ENCODE results near the gene MRS2.
A peak's percentile ranks its signal among the peaks of the same experiment; 100 is the strongest.
"Not testable (repeated sequence)": the region's sequence is repeated elsewhere in the genome, so short reads cannot be mapped to it uniquely, and the experiment has no call there.

Gene MRS2

GRCh38 chr6:24391208-24391607 lies 11.5 kb upstream of the MRS2 start:
- DNase-seq = no peak

GRCh38 chr6:24391756-24392405 lies 10.9 kb upstream of the MRS2 start:
- DNase-seq = no peak

- no peak for DNase-seq
These were observed 8.5 kb upstream of the MRS2 start for GRCh38 chr6:24394061-24394779.

GRCh38 chr6:24394780-24395437 lies 7.8 kb upstream of the MRS2 start:
- DNase-seq = peak; percentile 43

GRCh38 chr6:24396824-24397223 lies 5.9 kb upstream of the MRS2 start:
- DNase-seq = no peak

GRCh38 chr6:24397631-24398030 lies 5.1 kb upstream of the MRS2 start:
- DNase-seq = no peak

GRCh38 chr6:24400045-24401039 lies 2.4 kb upstream of the MRS2 start:
- DNase-seq = not testable (repeated sequence)

GRCh38 chr6:24401458-24401857 lies 1.3 kb upstream of the MRS2 start:
- no peak for DNase-seq

- DNase-seq = no peak
These were observed 727 bp downstream of the MRS2 start for GRCh38 chr6:24403501-24403824.

GRCh38 chr6:24405262-24405661 lies 2.5 kb downstream of the MRS2 start:
- no peak for DNase-seq

GRCh38 chr6:24408719-24409410 lies 6.1 kb downstream of the MRS2 start:
- no peak for DNase-seq

GRCh38 chr6:24410622-24411021 lies 7.9 kb downstream of the MRS2 start:
- DNase-seq = no peak

GRCh38 chr6:24412294-24412693 lies 9.6 kb downstream of the MRS2 start:
- DNase-seq = no peak

GRCh38 chr6:24414531-24414930 lies 11.8 kb downstream of the MRS2 start:
- not testable (repeated sequence) for DNase-seq

GRCh38 chr6:24415753-24416152 lies 13.0 kb downstream of the MRS2 start:
- DNase-seq = no peak

GRCh38 chr6:24419526-24419925 lies 16.8 kb downstream of the MRS2 start:
- no peak for DNase-seq

GRCh38 chr6:24425091-24425490 lies 22.4 kb downstream of the MRS2 start:
- DNase-seq = no peak

GRCh38 chr6:24426729-24427446 lies 24.2 kb downstream of the MRS2 start:
- no peak for DNase-seq

- no peak for DNase-seq
These were observed 25.9 kb downstream of the MRS2 start for GRCh38 chr6:24428615-24429014.

GRCh38 chr6:24429146-24429545 lies 26.4 kb downstream of the MRS2 start:
- DNase-seq = no peak

- no peak for DNase-seq
These were observed 27.4 kb downstream of the MRS2 start for GRCh38 chr6:24430086-24430485.

- no peak for DNase-seq
These were observed 28.3 kb downstream of the MRS2 start for GRCh38 chr6:24431045-24431451.
